Upper lobe of left lung (tissue), 6 donors: ENCODE results near the gene PHKB. TPM values are rescaled to one million over a fixed set of nuclear protein-coding genes. Genes with fewer than 3 reads are reported as not detected.

Experiments used
- ATAC-seq, 2 donors: fragments of 200-7000 bp; cut with Tn5 transposase; one replicate each; pipeline ENCODE4 v1.9.1; 2022; ENCODE audit warnings: mild to moderate bottlenecking in 2 of 2, moderate library complexity in 2 of 2; ENCODE audit not compliant: low FRiP score in 2 of 2
- DNase-seq, 2 donors: peaks; one replicate each; pipeline ENCODE4 v3.0.0-alpha.2; 2019 to 2020
- H3K27ac ChIP-seq, 4 donors: fragments of 200-600 bp; sonication (generic); one replicate each; pipeline ENCODE4 v1.5.1; 2016 to 2019
- H3K27me3 ChIP-seq, 4 donors: fragments of 200-600 bp; sonication (generic); one replicate each; pipeline ENCODE4 v1.5.1; 2017 to 2019
- H3K36me3 ChIP-seq, 4 donors: fragments of 200-600 bp; sonication (generic); one replicate each; pipeline ENCODE4 v1.5.1; 2016 to 2019
- H3K4me1 ChIP-seq, 4 donors: fragments of 200-600 bp; sonication (generic); one replicate each; pipeline ENCODE4 v1.5.1; 2018 to 2019
- H3K4me3 ChIP-seq, 4 donors: fragments of 200-600 bp; sonication (generic); one replicate each; pipeline ENCODE4 v1.5.1; 2017 to 2019; ENCODE audit warnings: mild to moderate bottlenecking in 2 of 4, moderate library complexity in 1 of 4
- H3K9me3 ChIP-seq, 4 donors: fragments of 200-600 bp; sonication (generic); one replicate each; pipeline ENCODE4 v1.5.1; 2018 to 2019
- EP300 ChIP-seq, 4 donors: sonication (generic); formaldehyde crosslinking; IDR thresholded peaks; one replicate each; pipeline ENCODE4 v1.5.1; 2017; ENCODE audit warnings: antibody characterized with exemption in 4 of 4, control low read depth in 2 of 4
- POLR2A ChIP-seq, 4 donors: fragments of 450-650 bp; IDR thresholded peaks; one replicate each; pipeline ENCODE4 v1.5.1; 2016 to 2017; ENCODE audit warnings: antibody characterized with exemption in 4 of 4, mild to moderate bottlenecking in 2 of 4
- POLR2AphosphoS5 ChIP-seq, 2 donors: sonication (generic); formaldehyde crosslinking; IDR thresholded peaks; one replicate each; pipeline ENCODE4 v1.5.1; 2017; ENCODE audit warnings: antibody characterized with exemption in 2 of 2
- WGBS, 2 donors: methylation state at CpG; one replicate each; pipeline ENCODE4 v1.1.5; 2017 to 2018; 5-methylcytosine and 5-hydroxymethylcytosine counted together
- total RNA-seq, 6 donors: library from RNA; depleted of rRNA in 4 of 6; stranded (reverse); fragments of >200 nt in 4 of 6; gene quantifications; one replicate each; pipeline versions ENCODE4 v1.1.0 to v1.2.1, GENCODE V29; 2016 to 2021
- TF ChIP-seq, protein P1 (sequence below), 6 experiments: fragments of 450-650 bp in 4 of 6; fragments of 200-600 bp in 2 of 6; sonication (generic) in 2 of 6; IDR thresholded peaks; one replicate each; pipeline ENCODE4 v1.5.1; 2016 to 2019; ENCODE audit warnings: antibody characterized with exemption in 6 of 6
- donor health status: DM: no; HTN: no; CAD: no; lungs with moderate emphysema.
- donor health status: DM: no; HTN: yes; CAD: no; lungs with severe emphysema.

The PHKB gene
- total RNA-seq, 6 donors from 2014 or later = 63.0 to 135 (median 78.5) TPM

DNA sequence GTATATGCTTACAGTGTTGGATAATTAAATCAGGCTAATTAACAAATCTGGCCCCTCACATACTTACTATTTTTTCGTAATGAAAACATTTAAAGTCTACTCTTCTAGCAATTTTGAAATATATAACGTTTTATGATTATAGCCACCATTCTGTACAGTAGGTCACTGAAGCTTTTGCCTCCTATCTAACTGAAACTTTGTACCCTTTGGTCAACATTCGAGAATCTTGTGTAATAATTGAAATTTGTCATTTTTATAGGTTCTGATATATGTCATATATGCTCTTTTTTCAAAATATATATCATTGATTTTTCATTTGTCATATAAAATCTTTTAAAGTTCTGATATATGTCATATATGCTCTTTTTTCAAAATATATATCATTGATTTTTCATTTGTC lies 12.7 kb downstream of the PHKB start:
- 91 to 96% methylated on average over 3 of the region's 3 CpGs for WGBS, 2 donors
- H3K4me3 ChIP-seq = no peak overlapping the region

DNA sequence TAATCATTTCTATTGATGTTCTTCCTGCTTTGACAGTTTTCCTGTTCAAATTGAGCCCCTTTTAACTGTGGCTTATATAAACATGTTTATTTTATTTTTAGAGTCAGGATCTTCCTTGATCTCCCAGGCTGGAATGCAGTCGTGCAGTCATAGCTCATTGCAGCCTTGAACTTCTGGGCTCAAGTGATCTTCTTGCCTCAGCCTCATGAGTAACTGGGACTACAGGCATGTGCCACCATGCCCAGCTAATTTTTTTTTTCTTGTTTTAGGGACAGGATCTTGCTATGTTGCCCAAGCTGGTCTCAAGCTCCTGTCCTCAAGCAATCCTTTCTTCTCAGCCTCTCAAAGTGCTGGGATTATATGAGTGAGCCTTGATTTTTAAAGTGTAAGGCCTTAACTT lies 14.7 kb downstream of the PHKB start:
- Histone ChIP-seq H3K9me3 (no peaks in the 10 kb centered on the region), H3K4me1 (peaks cover 0 to 5% (median 1%) of the 10 kb centered on the region in 4 donors), H3K36me3 (no peaks in the 10 kb centered on the region), H3K27ac (peak overlapping the region in 1 of 4 donors; percentile 49), H3K4me3 (no peak overlapping the region), H3K27me3 (no peaks in the 10 kb centered on the region)
- no peak for DNase-seq
- 44 to 64% methylated on average over 1 of the region's 1 CpG for WGBS, 2 donors
- TF ChIP-seq POLR2A (IDR thresholded peaks at IDR 0.05) = no peak
- no peak for TF ChIP-seq EP300 (IDR thresholded peaks at IDR 0.05)
- TF ChIP-seq, protein P1, sequence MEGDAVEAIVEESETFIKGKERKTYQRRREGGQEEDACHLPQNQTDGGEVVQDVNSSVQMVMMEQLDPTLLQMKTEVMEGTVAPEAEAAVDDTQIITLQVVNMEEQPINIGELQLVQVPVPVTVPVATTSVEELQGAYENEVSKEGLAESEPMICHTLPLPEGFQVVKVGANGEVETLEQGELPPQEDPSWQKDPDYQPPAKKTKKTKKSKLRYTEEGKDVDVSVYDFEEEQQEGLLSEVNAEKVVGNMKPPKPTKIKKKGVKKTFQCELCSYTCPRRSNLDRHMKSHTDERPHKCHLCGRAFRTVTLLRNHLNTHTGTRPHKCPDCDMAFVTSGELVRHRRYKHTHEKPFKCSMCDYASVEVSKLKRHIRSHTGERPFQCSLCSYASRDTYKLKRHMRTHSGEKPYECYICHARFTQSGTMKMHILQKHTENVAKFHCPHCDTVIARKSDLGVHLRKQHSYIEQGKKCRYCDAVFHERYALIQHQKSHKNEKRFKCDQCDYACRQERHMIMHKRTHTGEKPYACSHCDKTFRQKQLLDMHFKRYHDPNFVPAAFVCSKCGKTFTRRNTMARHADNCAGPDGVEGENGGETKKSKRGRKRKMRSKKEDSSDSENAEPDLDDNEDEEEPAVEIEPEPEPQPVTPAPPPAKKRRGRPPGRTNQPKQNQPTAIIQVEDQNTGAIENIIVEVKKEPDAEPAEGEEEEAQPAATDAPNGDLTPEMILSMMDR (IDR thresholded peaks at IDR 0.05) = no peak
- no peak for TF ChIP-seq POLR2AphosphoS5 (IDR thresholded peaks at IDR 0.05)
- no peak for ATAC-seq

More for the DNA sequence above, 12.7 kb downstream of the PHKB start:
- Histone ChIP-seq H3K27me3 (no peaks in the 10 kb centered on the region), H3K27ac (no peak overlapping the region), H3K4me1 (peaks cover 0 to 14% (median 5%) of the 10 kb centered on the region in 4 donors), H3K36me3 (no peaks in the 10 kb centered on the region), H3K9me3 (no peaks in the 10 kb centered on the region)
- DNase-seq (no peak), ATAC-seq (no peak)
- TF ChIP-seq POLR2AphosphoS5 (IDR thresholded peaks at IDR 0.05) (no peak), EP300 (IDR thresholded peaks at IDR 0.05) (no peak), POLR2A (IDR thresholded peaks at IDR 0.05) (no peak)
- TF ChIP-seq, protein P1 (IDR thresholded peaks at IDR 0.05) = no peak

DNA sequence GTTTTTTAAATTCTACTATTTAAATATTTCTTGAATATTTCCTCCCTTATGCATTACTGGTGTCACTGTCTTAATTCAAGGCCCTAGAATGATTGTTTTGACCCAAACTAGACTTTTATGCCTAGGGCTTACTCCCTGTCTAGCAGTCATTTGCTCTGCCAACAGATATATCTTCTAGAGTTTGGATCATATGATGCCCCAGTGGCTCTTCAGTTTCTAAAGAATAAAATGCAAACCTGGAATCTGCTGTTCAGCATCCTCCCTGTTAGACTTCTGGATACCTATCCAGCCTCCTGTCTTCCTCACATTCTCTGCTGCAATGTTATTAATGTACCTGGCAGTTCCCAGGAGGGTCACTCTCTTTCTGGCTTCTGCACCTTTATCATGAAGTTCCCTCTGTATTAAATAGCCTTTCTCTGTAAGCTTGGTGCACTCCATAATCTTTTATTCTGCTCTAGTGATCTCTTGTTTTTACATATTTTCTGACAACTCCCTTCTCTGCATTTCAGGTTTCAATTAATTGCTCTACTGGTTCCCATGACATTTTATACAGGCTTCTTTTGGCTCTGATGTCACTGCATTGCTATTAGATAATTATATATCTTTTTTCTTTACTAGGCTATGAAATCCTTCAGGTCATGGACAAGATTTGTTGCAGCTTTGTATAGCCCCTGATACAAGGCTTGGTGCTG lies 15.7 kb downstream of the PHKB start:
- H3K4me1 ChIP-seq = peaks cover 0 to 3% (median 0%) of the 10 kb centered on the region in 4 donors
- no peaks in the 10 kb centered on the region for H3K9me3 ChIP-seq
- H3K4me3 ChIP-seq = no peak overlapping the region
- H3K36me3 ChIP-seq = peaks cover 0 to 4% (median 0%) of the 10 kb centered on the region in 4 donors
- ATAC-seq = no peak
- H3K27me3 ChIP-seq = no peaks in the 10 kb centered on the region
- DNase-seq = no peak
- no peak overlapping the region for H3K27ac ChIP-seq
- TF ChIP-seq, protein P1 (IDR thresholded peaks at IDR 0.05) = no peak
- no peak for TF ChIP-seq POLR2AphosphoS5 (IDR thresholded peaks at IDR 0.05)
- no peak for TF ChIP-seq POLR2A (IDR thresholded peaks at IDR 0.05)
- no peak for TF ChIP-seq EP300 (IDR thresholded peaks at IDR 0.05)

DNA sequence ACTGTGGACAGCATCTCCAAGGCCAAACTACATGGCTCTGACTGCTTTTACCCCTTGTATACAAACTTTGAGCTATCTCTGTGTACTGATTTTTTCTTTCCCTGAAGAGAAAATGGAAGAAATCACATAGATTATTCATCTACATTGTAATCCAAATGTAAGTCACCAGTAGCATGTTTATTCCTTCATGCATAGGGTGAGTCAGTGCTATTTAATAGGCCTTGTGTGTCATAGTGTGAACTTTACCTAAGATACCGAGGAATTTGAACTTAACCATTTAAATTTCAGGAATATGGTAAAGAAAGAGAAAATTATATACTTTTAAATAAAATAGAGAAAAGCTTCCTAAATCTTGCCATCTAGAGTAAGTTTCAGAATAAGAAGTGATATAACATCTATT lies 16.5 kb downstream of the PHKB start:
- H3K4me1 ChIP-seq = peaks cover 0 to 3% (median 0%) of the 10 kb centered on the region in 4 donors
- ATAC-seq = no peak
- DNase-seq = no peak
- no peak for TF ChIP-seq EP300 (IDR thresholded peaks at IDR 0.05)
- TF ChIP-seq, protein P1 (IDR thresholded peaks at IDR 0.05) = no peak
- TF ChIP-seq POLR2AphosphoS5 (IDR thresholded peaks at IDR 0.05) = no peak
- no peak for TF ChIP-seq POLR2A (IDR thresholded peaks at IDR 0.05)
- H3K36me3 ChIP-seq = peaks cover 0 to 4% (median 0%) of the 10 kb centered on the region in 4 donors
- no peak overlapping the region for H3K27ac ChIP-seq
- 88 to 92% methylated on average over 1 of the region's 1 CpG for WGBS, 2 donors
- H3K9me3 ChIP-seq = no peaks in the 10 kb centered on the region
- H3K4me3 ChIP-seq = no peak overlapping the region
- no peaks in the 10 kb centered on the region for H3K27me3 ChIP-seq

DNA sequence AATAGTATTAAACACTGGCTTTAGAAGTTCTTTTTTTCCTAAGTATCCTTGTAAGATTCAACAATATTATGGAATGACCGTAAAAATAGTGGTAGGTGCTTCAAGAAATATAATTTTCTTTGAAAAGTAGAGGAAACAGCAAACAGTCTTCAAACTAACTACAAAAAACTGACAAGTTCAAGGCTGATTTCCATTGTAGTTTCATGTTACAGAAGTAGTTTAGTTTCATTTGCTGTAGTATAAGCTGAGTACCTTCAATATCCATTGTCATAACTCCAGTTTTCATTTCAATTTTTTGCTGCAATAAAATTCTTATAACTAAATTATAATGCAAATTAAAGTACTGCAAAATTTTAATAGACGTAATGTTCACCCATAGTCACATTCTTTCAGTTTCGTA lies 19.3 kb downstream of the PHKB start:
- no peak overlapping the region for H3K4me3 ChIP-seq
- no peak for ATAC-seq
- H3K36me3 ChIP-seq = peaks cover 0 to 4% (median 0%) of the 10 kb centered on the region in 4 donors
- 97 to 98% methylated on average over 3 of the region's 3 CpGs for WGBS, 2 donors
- H3K27ac ChIP-seq = no peak overlapping the region
- TF ChIP-seq POLR2AphosphoS5 (IDR thresholded peaks at IDR 0.05) = no peak
- no peak for TF ChIP-seq POLR2A (IDR thresholded peaks at IDR 0.05)
- no peak for DNase-seq
- H3K9me3 ChIP-seq = no peaks in the 10 kb centered on the region
- no peaks in the 10 kb centered on the region for H3K27me3 ChIP-seq
- H3K4me1 ChIP-seq = no peaks in the 10 kb centered on the region
